ENCODE data around the gene ECE1.
"Not testable (repeated sequence)": the region's sequence is repeated elsewhere in the genome, so short reads cannot be mapped to it uniquely, and the experiment has no call there.

DNA sequence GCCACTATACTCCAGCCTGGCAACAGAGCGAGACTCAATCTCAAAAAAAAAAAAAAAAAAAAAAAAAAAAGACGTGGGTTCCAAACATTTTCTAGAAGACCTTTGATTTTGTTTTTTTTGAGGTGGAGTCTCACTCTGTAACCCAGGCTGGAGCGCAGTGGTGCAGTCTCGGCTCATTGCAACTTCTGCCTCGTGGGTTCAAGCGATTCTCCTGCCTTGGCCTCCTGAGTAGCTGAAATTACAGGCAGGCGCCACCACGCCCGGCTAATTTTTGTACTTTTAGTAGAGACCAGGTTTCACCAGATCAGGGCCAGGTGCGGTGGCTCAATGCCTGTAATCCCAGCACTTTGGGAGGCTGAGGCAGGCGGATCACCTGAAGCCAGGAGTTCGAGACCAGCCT lies 117.2 kb downstream of the ECE1 start:
- TF ChIP-seq, protein P1, sequence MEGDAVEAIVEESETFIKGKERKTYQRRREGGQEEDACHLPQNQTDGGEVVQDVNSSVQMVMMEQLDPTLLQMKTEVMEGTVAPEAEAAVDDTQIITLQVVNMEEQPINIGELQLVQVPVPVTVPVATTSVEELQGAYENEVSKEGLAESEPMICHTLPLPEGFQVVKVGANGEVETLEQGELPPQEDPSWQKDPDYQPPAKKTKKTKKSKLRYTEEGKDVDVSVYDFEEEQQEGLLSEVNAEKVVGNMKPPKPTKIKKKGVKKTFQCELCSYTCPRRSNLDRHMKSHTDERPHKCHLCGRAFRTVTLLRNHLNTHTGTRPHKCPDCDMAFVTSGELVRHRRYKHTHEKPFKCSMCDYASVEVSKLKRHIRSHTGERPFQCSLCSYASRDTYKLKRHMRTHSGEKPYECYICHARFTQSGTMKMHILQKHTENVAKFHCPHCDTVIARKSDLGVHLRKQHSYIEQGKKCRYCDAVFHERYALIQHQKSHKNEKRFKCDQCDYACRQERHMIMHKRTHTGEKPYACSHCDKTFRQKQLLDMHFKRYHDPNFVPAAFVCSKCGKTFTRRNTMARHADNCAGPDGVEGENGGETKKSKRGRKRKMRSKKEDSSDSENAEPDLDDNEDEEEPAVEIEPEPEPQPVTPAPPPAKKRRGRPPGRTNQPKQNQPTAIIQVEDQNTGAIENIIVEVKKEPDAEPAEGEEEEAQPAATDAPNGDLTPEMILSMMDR (IDR thresholded peaks at IDR 0.05 in 8 of 11, conservative IDR thresholded peaks at IDR 0.05 in 3 of 11): not testable (repeated sequence)
- TF ChIP-seq POLR2A (IDR thresholded peaks at IDR 0.05): not testable (repeated sequence)

Measured in spleen (tissue), 7 donors.